AG04450 (cell line): ENCODE measurements around the gene HNRNPM. TPM values are rescaled to one million over a fixed set of nuclear protein-coding genes. Genes with fewer than 3 reads are reported as not detected.
A peak's percentile ranks its signal among the peaks of the same experiment; 100 is the strongest.

Source experiments
- CTCF ChIA-PET: fragments of 300-600, 350-600 bp; formaldehyde crosslinking; extraction: SDS; loops from one replicate; lab custom pipeline; 2022; ENCODE audit warnings: antibody characterized with exemption, inconsistent platforms; lab: Charles Lee
- POLR2A ChIA-PET: fragments of 350-600 bp; formaldehyde crosslinking; extraction: SDS; loops from one replicate; lab custom pipeline; 2021; ENCODE audit warnings: antibody characterized with exemption, inconsistent platforms; lab: Yijun Ruan, JAX
- DNase-seq: peaks from one replicate; pipeline ENCODE4 v3.0.0-alpha.2; 2011; ENCODE audit warnings: low read depth, low spot score
- H3K27ac ChIP-seq: one replicate; pipeline ENCODE4 v1.5.1; 2012; ENCODE audit warnings: low read depth, low read length, control low read depth
- H3K27me3 ChIP-seq: one replicate; pipeline ENCODE4 v1.6.0; 2012; ENCODE audit warnings: low read length; ENCODE audit not compliant: control insufficient read depth, insufficient read depth
- H3K4me3 ChIP-seq: 2 replicates; pipeline ENCODE4 v1.5.1; 2011; ENCODE audit warnings: mild to moderate bottlenecking, low read depth, low read length, control low read depth
- H3K9me3 ChIP-seq: 2 replicates; pipeline ENCODE4 v1.5.1; 2012; ENCODE audit warnings: low read length; ENCODE audit not compliant: control insufficient read depth, insufficient read depth
- polyA plus RNA-seq: library from polyadenylated mRNA; depleted of rRNA; stranded (reverse); fragments of >200 nt; gene quantifications from 2 replicates; pipeline ENCODE4 v1.2.3, GENCODE V29; 2011
- TF ChIP-seq, protein P1 (sequence below): IDR thresholded peaks from 2 replicates; pipeline ENCODE4 v1.5.1; 2011; ENCODE audit warnings: low read depth, low read length, control low read depth, inconsistent platforms

HNRNPM gene
- polyA plus RNA-seq, 1 experiment, result 122 TPM

DNA sequence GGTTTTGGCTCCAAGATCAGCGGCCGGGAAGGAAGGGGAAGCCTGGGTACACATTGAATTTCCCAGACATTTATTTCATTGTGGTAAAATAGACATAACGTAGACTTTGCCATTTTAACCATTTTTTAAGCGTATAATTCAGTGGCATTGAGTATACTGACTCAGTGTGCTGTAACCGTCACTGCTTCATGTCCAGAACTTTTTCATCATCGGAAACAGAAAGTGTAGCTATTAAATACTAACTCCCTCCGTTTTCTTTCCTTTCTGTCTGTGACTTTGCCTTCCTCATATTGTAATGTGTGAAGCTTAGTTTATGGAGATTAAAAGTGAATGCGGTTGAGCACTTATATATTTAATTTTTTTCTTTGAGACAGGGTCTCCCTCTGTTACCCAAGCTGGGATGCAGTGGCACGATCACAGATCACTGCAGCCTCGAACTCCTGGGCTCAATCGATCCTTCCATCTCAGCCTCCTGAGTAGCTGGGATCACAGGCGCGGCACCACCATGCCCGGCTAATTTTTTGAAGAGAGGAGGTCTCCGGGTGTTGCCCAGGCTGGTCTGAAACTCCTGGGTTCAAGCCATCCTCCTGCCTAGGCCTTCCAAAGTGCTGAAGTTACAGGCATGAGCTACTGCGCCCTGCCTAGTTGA lies 1.4 kb downstream of the HNRNPM start:
- ChIA-PET POLR2A (interaction anchor here (0.6 to 2.3 kb wide), 3 partner anchors 13 to 25 kb away, joined by 3 to 9 read pairs (median 3); no protein-coding TSS in a partner anchor), CTCF (interaction anchor here (0.6 to 1.9 kb wide), 5 partner anchors 10 to 135 kb away, joined by 3 to 10 read pairs (median 4); partner anchors contain the start of gene MARCHF2)
- Histone ChIP-seq H3K4me3 (peak overlapping the region; percentile 87), H3K9me3 (no peaks in the 10 kb centered on the region; the same call in 1 of the 2 replicates), H3K27ac (peak overlapping the region; percentile 31), H3K27me3 (no peaks in the 10 kb centered on the region)
- no peak for DNase-seq
- TF ChIP-seq, protein P1, sequence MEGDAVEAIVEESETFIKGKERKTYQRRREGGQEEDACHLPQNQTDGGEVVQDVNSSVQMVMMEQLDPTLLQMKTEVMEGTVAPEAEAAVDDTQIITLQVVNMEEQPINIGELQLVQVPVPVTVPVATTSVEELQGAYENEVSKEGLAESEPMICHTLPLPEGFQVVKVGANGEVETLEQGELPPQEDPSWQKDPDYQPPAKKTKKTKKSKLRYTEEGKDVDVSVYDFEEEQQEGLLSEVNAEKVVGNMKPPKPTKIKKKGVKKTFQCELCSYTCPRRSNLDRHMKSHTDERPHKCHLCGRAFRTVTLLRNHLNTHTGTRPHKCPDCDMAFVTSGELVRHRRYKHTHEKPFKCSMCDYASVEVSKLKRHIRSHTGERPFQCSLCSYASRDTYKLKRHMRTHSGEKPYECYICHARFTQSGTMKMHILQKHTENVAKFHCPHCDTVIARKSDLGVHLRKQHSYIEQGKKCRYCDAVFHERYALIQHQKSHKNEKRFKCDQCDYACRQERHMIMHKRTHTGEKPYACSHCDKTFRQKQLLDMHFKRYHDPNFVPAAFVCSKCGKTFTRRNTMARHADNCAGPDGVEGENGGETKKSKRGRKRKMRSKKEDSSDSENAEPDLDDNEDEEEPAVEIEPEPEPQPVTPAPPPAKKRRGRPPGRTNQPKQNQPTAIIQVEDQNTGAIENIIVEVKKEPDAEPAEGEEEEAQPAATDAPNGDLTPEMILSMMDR, result no peak

DNA sequence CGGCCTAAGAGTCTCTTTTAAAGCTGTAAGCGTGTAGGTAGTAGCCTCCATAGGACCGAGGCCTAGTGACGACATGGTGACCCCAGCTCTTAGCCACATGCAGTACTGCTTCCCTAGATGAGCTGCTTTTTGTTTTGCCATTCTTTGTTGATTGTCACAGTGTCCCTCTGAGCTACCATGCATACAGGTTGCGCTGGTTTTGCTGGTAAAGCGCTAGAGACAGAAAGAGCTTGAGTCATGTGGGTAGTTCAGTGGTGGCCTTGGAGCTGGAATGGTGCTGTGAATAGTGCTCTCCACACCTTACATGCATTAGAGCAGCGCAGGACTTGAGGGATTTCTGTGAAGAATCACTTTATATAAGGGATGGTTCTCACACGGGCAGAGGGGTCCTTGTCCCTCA lies 5.1 kb downstream of the HNRNPM start:
- Histone ChIP-seq H3K9me3 (no peaks in the 10 kb centered on the region; the same call in 1 of the 2 replicates), H3K27me3 (no peaks in the 10 kb centered on the region), H3K4me3 (no peak overlapping the region), H3K27ac (no peak overlapping the region)
- TF ChIP-seq, protein P1, result no peak
- DNase-seq, result no peak
- ChIA-PET CTCF (interaction anchor here (0.7 to 3.3 kb wide), 4 partner anchors 37 to 1702 kb away, joined by 3 to 15 read pairs (median 6); partner anchors contain the start of gene MARCHF2), POLR2A (interaction anchor here (0.7 to 1.9 kb wide), 2 partner anchors 10 to 26 kb away, joined by 3 to 5 read pairs; no protein-coding TSS in a partner anchor)

DNA sequence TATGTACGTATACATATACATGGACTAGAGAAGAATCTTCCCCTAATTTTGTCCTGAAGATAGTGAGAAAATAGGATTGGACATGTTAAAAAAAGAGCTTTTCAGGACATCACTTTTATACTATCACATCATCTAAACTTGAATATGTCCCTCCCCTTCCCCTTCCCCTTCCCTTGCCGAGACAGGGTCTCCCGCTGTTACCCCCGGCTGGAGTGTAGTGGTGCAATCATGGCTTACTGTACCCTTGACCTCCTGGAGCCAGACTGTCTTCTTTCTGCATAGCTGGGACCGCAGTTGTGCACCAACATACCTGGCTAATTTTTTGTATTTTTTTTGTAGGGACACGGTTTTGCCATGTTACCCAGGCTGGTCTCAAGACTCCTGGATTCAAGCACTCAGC lies 6.6 kb downstream of the HNRNPM start:
- Histone ChIP-seq H3K27me3 (no peaks in the 10 kb centered on the region), H3K9me3 (no peaks in the 10 kb centered on the region), H3K4me3 (no peak overlapping the region), H3K27ac (no peak overlapping the region)
- TF ChIP-seq, protein P1, result no peak
- POLR2A ChIA-PET, result no interaction called here
- no peak for DNase-seq
- CTCF ChIA-PET, result interaction anchor here (0.7 to 1.8 kb wide), 2 partner anchors 38 to 186 kb away, joined by 3 to 4 read pairs; partner anchors contain the start of gene MARCHF2

DNA sequence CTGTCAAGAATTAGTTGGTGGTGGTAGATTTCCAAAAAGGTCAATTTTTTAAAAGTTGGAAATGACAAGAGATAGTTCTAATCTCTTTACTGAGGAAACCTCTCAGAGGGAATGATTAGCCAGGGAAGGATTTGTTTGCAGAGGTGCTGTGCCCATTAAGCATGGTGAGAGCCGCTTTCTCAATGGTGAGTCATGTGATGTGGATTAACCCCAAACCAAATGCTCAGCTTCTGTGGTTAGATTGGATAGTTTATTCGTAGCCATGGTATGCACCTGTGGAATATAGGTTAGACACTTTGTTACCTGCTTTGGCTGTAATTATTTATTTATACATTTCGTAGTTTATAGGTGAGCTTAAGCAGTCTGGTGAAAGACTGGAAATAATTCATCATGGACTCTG lies 7.1 kb downstream of the HNRNPM start:
- POLR2A ChIA-PET, result no interaction called here
- no peak for DNase-seq
- Histone ChIP-seq H3K9me3 (no peaks in the 10 kb centered on the region), H3K4me3 (no peak overlapping the region), H3K27me3 (no peaks in the 10 kb centered on the region), H3K27ac (no peak overlapping the region)
- TF ChIP-seq, protein P1, result no peak
- CTCF ChIA-PET, result interaction anchor here (0.7 to 2.7 kb wide), 3 partner anchors 39 to 186 kb away, joined by 3 to 8 read pairs (median 4); partner anchors contain the start of gene MARCHF2
